GM19467 (cell line): ENCODE data around the gene ENPP7.
"Not testable (repeated sequence)": the region's sequence is repeated elsewhere in the genome, so short reads cannot be mapped to it uniquely, and the experiment has no call there.

Source experiments
- ATAC-seq: cut with Tn5 transposase; IDR thresholded peaks from one replicate; pipeline ENCODE4 v1.9.1; 2021; ENCODE audit warnings: mild to moderate bottlenecking, moderate library complexity; ENCODE audit not compliant: unreplicated experiment

ENPP7 gene

GRCh38 chr17:79748295-79749099 is 17.8 kb downstream of the ENPP7 start:
- no peak for ATAC-seq

DNA sequence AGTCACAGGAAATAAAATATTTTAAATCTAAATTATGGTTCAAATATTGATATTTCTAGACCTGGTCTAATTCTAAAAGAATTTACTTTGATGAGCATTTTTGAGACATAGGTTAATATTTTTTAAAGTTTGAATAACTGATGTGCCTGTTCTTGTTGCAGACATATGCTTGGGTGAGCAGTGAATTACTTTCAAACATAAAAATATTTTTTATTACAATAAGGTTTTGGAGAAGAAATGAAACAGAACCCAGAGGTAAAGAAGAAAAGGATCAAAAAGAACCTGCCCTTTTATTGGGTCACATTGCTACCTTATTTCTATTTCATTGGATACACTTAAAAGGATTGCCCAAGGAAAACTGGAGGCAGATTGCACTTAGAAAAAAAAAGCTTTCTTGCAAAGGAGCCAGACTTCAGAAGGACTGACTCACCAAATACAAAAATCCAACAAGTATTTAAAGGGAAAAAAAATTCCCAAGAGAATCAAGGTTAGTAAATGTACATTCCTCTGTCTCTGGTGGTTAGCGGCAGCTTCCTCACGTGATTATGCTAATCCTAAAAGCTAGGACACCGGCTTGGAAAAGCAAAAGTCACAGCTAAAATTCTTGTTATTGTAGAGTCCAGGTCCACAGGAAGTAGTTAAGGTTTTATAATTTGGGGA is 18.5 kb downstream of the ENPP7 start:
- no peak for ATAC-seq

DNA sequence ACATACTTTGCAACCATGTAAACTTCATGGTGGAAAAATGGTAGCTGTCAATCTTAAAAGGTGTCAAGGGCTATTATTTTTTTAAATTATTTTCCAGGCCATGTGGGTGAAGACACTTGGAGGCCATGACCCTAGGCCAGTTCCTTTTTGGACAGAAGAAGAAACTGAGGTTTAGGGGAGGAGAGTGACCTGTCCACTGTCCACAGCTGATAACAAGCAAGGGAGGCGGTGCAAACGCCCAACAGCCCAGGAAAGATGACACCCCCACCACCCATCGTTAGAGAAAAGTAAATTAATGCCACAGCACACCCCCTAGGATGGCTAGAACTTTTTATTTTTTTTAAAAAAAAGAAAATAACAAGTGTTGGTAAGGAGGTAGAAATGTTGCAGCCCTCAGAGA is 19.2 kb downstream of the ENPP7 start:
- no peak for ATAC-seq

DNA sequence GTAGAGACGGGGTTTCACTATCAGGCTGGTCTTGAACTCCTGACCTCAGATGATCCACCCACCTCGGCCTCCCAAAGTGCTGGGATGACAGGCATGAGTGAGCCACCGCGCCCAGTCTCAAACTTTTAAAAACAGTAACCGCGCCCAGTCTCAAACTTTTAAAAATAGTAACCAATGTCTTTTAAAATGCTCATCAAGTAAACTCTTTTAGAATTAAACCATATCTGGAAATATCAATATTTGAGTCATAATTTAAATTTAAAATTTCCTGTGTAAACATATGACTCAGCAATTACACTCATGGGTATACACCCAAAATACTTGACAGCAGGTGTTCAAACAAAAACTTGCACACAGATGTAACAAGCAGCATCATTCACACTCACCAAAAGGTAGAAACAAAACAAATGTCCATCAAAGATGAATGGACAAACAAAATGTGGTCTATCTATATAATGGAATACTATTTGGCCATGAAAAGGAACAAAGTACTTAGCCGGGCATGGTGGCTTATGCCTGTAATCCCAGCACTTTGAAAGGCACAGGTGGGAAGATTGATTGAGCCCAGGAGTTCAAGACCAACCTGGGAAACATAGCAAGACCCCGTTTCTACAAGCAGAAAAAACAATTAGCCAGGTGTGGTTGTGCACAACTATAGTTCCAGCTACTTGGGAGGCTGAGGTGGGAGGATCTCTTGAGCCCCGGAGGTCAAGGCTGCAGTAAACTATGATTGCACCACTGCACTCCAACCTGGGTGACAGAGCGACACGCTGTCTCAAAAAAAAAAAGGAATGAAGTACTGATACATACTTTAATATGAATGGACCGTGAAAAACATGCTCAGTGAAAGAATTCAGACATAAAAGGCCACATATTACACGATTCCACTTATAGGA is 20.2 kb downstream of the ENPP7 start:
- ATAC-seq: no peak

GRCh38 chr17:79752175-79752574 is 21.4 kb downstream of the ENPP7 start:
- ATAC-seq: no peak

- no peak for ATAC-seq
These were observed 23.6 kb downstream of the ENPP7 start for GRCh38 chr17:79754370-79754769.

GRCh38 chr17:79754903-79755302 is 24.2 kb downstream of the ENPP7 start:
- ATAC-seq: not testable (repeated sequence)

- no peak for ATAC-seq
These were observed 24.8 kb downstream of the ENPP7 start for GRCh38 chr17:79755591-79755990.

DNA sequence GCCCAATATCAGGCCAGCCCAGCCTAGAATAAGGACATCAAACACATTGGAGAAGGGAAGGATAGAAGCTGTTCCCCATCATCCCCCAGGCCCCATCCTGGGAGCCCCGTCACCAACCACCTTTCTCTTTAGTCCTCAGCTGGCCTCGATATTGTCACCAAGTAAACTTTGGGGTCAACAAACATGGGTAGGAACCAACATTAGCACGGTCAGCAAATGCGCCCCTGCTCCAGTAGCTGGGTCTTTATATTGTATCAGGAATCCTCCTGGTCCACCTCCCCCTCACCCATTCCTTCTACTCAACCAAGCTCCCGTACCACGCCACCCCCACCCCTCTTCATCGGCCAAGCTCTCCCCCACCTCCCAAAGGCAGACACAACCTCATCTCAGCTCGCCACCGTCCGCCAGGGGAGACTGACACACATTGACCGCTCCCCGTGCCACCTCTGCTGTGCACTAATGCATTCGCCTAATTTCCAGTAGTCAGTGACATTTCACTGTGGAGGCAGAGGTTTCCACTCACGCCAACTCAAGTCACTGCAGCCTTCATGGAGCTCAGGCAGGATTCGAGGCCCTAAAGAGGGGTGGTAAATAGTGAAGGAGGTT is 26.5 kb downstream of the ENPP7 start:
- ATAC-seq: no peak

- no peak for ATAC-seq
These were observed 27.5 kb downstream of the ENPP7 start for GRCh38 chr17:79758271-79758670.

DNA sequence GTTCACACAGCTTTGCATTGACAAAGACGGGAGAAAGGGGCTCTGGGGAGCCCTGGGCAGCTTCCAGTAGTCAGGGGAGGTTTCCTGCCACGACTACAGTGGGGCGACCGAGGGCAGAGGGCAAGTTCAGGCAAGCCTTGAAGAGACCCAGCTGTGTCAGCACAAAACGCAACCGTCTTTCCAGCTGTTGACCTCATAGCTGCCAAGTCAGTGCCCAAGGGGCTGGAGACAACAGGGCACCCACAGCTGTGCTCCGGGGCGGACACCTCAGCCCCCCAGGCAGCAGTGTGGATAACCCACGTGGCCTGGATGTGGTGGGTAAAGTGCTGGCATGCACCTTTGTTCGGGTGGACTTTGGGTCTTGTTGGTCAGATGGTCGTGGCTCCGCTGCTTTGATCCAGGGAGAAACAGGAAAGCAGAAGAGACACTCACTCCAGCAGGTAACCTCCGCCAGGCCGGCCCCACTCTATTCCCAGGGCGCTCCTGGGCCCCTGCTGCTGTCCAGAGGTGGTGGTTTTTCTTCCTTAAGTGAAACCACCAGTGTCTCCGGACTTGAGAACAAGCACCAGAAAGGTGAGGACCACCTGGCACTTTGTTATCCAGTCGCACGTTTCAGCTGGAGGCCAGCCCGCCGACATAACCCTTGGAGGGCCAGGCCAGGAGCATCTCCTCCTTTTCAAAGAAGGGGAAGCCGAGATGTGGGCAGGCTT is 29.6 kb downstream of the ENPP7 start:
- ATAC-seq: no peak

- ATAC-seq: no peak
These were observed 31.3 kb downstream of the ENPP7 start for GRCh38 chr17:79761894-79762589.

- no peak for ATAC-seq
These were observed 35.0 kb downstream of the ENPP7 start for GRCh38 chr17:79765708-79766107.

- no peak for ATAC-seq
These were observed 39.1 kb downstream of the ENPP7 start for GRCh38 chr17:79769570-79770506.

DNA sequence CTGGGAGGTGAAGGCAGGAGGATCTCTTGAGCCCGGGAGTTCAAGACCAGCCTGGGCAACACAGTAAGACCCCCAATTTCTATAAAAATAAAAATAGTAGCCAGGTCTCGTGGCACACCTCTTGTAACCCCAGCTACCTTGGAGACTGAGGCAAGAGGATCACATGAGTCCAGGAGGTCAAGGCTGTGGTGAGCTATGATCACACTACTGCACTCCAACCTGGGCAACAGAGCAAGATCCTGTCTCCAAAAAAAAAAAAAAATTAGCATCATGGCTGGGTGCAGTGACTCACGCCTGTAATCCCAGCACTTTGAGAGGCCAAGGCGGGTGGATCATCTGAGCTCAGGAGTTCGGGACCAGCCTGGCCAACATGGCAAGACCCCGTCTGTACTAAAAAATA is 40.5 kb downstream of the ENPP7 start:
- no peak for ATAC-seq

DNA sequence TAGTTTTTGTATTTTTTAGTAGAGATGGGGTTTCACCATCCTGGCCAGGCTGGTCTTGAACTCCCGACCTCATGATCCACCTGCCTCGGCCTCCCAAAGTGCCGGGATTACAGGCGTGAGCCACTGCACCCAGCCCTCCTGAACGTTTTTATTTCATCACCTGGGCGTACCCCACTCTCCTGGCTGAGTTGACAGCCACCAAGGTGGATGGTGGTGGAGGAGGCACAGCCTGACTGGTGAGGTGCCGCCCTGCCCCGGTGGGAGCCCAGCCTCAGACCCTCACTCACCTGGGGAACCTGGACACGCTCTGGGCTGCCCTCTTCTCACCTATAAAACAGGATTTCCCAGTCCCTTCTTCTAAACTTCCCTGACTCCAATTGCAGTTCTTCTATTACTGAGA is 42.0 kb downstream of the ENPP7 start:
- ATAC-seq: not testable (repeated sequence)

- ATAC-seq: no peak
These were observed 43.8 kb downstream of the ENPP7 start for GRCh38 chr17:79774561-79774975.

GRCh38 chr17:79775632-79776031 is 44.9 kb downstream of the ENPP7 start:
- no peak for ATAC-seq
